ENCODE measurements around the gene RABGGTA. TPM values are rescaled to one million over a fixed set of nuclear protein-coding genes. Genes with fewer than 3 reads are reported as not detected.

The RABGGTA gene
- total and polyA plus RNA-seq, 2 donors (not counting 1 experiment from before 2014, with no cell fraction given), result 15.1 to 21.0 TPM

GRCh38 chr14:24315807-24316596 is 44.6 kb upstream of the RABGGTA start:
- Histone ChIP-seq H3K4me1 (ENCODE audit: control insufficient read depth, extremely low read depth, insufficient read depth, low read length) (peaks cover 10% of the 10 kb centered on the region), H3K27me3 (ENCODE audit: control insufficient read depth, insufficient read depth, low read length) (peaks cover 14% of the 10 kb centered on the region), H3K9me3 (ENCODE audit: control insufficient read depth, insufficient read depth, low read depth, low read length) (no peaks in the 10 kb centered on the region), H2AFZ (ENCODE audit: low read length) (no peak overlapping the region), H3K36me3 (ENCODE audit: control insufficient read depth, insufficient read depth, low read length) (no peaks in the 10 kb centered on the region), H3K4me3 (replicated peaks in 1 of 4; ENCODE audit: control extremely low read depth in 1 of 4, insufficient read depth in 1 of 4, low read depth in 3 of 4, low read length in 4 of 4) (no peak overlapping the region), H3K4me2 (ENCODE audit: extremely low read depth, insufficient read depth, low read length) (no peak overlapping the region), H4K20me1 (ENCODE audit: control insufficient read depth, extremely low read depth, insufficient read depth, low read length) (no peaks in the 10 kb centered on the region), H3K79me2 (ENCODE audit: control insufficient read depth, insufficient read depth, low read length) (no peaks in the 10 kb centered on the region), H3K27ac (ENCODE audit: insufficient read depth, low read length) (no peak overlapping the region), H3K9ac (ENCODE audit: insufficient read depth, low read length) (no peak overlapping the region)
- no peak for DNase-seq (ENCODE audit: low read depth in 2 of 2)
- TF ChIP-seq, protein P1, sequence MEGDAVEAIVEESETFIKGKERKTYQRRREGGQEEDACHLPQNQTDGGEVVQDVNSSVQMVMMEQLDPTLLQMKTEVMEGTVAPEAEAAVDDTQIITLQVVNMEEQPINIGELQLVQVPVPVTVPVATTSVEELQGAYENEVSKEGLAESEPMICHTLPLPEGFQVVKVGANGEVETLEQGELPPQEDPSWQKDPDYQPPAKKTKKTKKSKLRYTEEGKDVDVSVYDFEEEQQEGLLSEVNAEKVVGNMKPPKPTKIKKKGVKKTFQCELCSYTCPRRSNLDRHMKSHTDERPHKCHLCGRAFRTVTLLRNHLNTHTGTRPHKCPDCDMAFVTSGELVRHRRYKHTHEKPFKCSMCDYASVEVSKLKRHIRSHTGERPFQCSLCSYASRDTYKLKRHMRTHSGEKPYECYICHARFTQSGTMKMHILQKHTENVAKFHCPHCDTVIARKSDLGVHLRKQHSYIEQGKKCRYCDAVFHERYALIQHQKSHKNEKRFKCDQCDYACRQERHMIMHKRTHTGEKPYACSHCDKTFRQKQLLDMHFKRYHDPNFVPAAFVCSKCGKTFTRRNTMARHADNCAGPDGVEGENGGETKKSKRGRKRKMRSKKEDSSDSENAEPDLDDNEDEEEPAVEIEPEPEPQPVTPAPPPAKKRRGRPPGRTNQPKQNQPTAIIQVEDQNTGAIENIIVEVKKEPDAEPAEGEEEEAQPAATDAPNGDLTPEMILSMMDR (conservative IDR thresholded peaks at IDR 0.05 in 1 of 2, IDR thresholded peaks at IDR 0.05 in 1 of 2; ENCODE audit: low read depth in 1 of 2, low read length in 2 of 2), result no peak
- no peak for TF ChIP-seq EZH2 (IDR thresholded peaks at IDR 0.05; ENCODE audit: low read length, missing control alignments)

DNA sequence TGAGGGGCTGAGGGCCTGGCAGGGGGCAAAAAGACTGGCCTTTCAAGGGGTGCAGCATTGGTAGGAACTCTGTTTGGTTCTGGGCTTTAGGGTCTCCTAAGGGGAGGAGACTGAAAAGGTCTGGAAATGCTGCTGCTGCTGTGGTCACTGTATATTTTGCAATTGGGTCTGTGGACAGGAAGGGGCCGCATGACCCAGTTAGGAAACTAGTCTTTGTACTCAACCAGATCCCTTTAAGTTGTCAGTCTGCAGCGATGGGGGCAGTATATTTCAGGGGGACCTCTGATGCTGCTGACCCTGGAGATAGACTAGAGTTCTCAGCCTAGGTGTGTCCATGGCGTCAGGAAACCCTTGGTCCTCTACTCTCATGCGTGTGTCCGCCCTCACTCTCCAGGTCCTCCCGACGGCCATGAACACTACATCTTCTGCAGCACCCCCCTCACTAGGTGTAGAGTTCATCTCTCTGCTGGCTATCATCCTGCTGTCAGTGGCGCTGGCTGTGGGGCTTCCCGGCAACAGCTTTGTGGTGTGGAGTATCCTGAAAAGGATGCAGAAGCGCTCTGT is 43.9 kb upstream of the RABGGTA start:
- no peaks in the 10 kb centered on the region for H4K20me1 ChIP-seq (ENCODE audit: control insufficient read depth, extremely low read depth, insufficient read depth, low read length)
- no peaks in the 10 kb centered on the region for H3K36me3 ChIP-seq (ENCODE audit: control insufficient read depth, insufficient read depth, low read length)
- peaks cover 14% of the 10 kb centered on the region for H3K27me3 ChIP-seq (ENCODE audit: control insufficient read depth, insufficient read depth, low read length)
- no peak overlapping the region for H3K27ac ChIP-seq (ENCODE audit: insufficient read depth, low read length)
- no peak overlapping the region for H3K4me3 ChIP-seq (replicated peaks in 1 of 4; ENCODE audit: control extremely low read depth in 1 of 4, insufficient read depth in 1 of 4, low read depth in 3 of 4, low read length in 4 of 4)
- no peak for DNase-seq (ENCODE audit: low read depth in 2 of 2)
- H3K79me2 ChIP-seq (ENCODE audit: control insufficient read depth, insufficient read depth, low read length), result no peaks in the 10 kb centered on the region
- peaks cover 12% of the 10 kb centered on the region for H3K4me1 ChIP-seq (ENCODE audit: control insufficient read depth, extremely low read depth, insufficient read depth, low read length)
- H3K4me2 ChIP-seq (ENCODE audit: extremely low read depth, insufficient read depth, low read length), result no peak overlapping the region
- no peak overlapping the region for H3K9ac ChIP-seq (ENCODE audit: insufficient read depth, low read length)
- no peak overlapping the region for H2AFZ ChIP-seq (ENCODE audit: low read length)
- no peaks in the 10 kb centered on the region for H3K9me3 ChIP-seq (ENCODE audit: control insufficient read depth, insufficient read depth, low read depth, low read length)
- TF ChIP-seq EZH2 (IDR thresholded peaks at IDR 0.05; ENCODE audit: low read length, missing control alignments), result no peak
- TF ChIP-seq, protein P1 (conservative IDR thresholded peaks at IDR 0.05 in 1 of 2, IDR thresholded peaks at IDR 0.05 in 1 of 2; ENCODE audit: low read depth in 1 of 2, low read length in 2 of 2), result no peak

DNA sequence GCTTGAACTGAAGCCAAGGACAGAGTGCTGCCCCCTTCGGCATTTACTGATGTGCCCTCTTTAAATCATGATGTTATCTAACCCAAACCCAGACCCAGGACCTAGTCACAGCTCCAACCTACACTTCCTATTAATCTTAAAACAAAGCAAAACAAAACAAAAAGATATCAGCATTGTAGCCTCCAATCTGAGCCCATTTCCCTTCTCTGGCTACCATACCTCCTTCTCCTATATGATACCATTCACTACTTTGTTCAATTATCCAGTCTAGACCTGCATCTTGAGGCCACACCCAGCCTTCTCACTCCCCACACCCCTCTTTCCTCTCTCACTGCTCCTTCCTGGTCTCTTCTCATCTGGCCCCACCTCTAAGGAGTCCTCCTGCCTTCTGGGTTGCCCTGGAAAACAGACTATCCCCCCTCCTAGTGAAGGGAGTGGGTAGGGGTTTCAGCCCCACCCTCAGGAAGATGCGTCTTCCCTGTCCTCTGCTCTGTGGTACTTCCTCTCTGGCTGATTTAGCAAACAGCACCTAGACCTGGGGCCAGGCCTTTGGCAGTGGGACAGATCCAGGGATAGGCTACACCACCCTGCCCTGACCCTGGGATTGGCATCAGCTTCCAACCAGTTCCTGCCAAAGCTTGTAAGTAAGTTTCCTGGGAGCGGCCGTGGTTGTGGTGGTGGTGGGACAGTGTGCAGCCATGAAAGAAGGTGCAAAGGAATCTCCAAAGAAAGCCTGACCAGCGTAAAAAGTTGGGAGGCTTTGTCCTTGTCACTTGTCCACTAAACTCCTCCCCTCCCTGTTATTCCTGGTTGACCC is 43.2 kb upstream of the RABGGTA start:
- Histone ChIP-seq H3K79me2 (ENCODE audit: control insufficient read depth, insufficient read depth, low read length) (no peaks in the 10 kb centered on the region), H3K9ac (ENCODE audit: insufficient read depth, low read length) (no peak overlapping the region), H2AFZ (ENCODE audit: low read length) (no peak overlapping the region), H3K36me3 (ENCODE audit: control insufficient read depth, insufficient read depth, low read length) (no peaks in the 10 kb centered on the region), H3K4me2 (ENCODE audit: extremely low read depth, insufficient read depth, low read length) (no peak overlapping the region), H4K20me1 (ENCODE audit: control insufficient read depth, extremely low read depth, insufficient read depth, low read length) (no peaks in the 10 kb centered on the region), H3K4me3 (replicated peaks in 1 of 4; ENCODE audit: control extremely low read depth in 1 of 4, insufficient read depth in 1 of 4, low read depth in 3 of 4, low read length in 4 of 4) (no peak overlapping the region), H3K4me1 (ENCODE audit: control insufficient read depth, extremely low read depth, insufficient read depth, low read length) (peaks cover 16% of the 10 kb centered on the region), H3K9me3 (ENCODE audit: control insufficient read depth, insufficient read depth, low read depth, low read length) (no peaks in the 10 kb centered on the region), H3K27me3 (ENCODE audit: control insufficient read depth, insufficient read depth, low read length) (peaks cover 12% of the 10 kb centered on the region), H3K27ac (ENCODE audit: insufficient read depth, low read length) (no peak overlapping the region)
- DNase-seq (ENCODE audit: low read depth in 2 of 2), result no peak
- TF ChIP-seq, protein P1 (conservative IDR thresholded peaks at IDR 0.05 in 1 of 2, IDR thresholded peaks at IDR 0.05 in 1 of 2; ENCODE audit: low read depth in 1 of 2, low read length in 2 of 2), result no peak
- TF ChIP-seq EZH2 (IDR thresholded peaks at IDR 0.05; ENCODE audit: low read length, missing control alignments), result no peak
